Right ventricle myocardium superior (tissue), 1 donor: ENCODE results near the gene MSRB2. TPM values are rescaled to one million over a fixed set of nuclear protein-coding genes. Genes with fewer than 3 reads are reported as not detected.
A peak's percentile ranks its signal among the peaks of the same experiment; 100 is the strongest.
"Not testable (repeated sequence)": the region's sequence is repeated elsewhere in the genome, so short reads cannot be mapped to it uniquely, and the experiment has no call there.

Source experiments
- ATAC-seq: fragments of 200-7000 bp; cut with Tn5 transposase; one replicate; pipeline ENCODE4 v1.9.1; 2020; ENCODE audit warnings: mild to moderate bottlenecking; ENCODE audit not compliant: poor library complexity
- DNase-seq: peaks from one replicate; pipeline ENCODE4 v3.0.0-alpha.2; 2020
- intact Hi-C: fragments of 100-400 bp; cut with DNase I; formaldehyde crosslinking; loops from one replicate; pipeline ENCODE4 v1.11.2; 2022
- long read RNA-seq: library from polyadenylated mRNA; unstranded; transcript quantifications from one replicate; pipeline ENCODE4 v2.0.0, GENCODE V29; 2021
- total RNA-seq: library from RNA; stranded (reverse); fragmentation: NEBNext Ultra II Directional; extraction: Animal tissue kit (Norgen Biotek cat#: 25700); gene quantifications from one replicate; pipeline ENCODE4 v1.2.1, GENCODE V29; 2021
- donor health status: DM: no; HTN: yes; CAD: no; lungs with severe emphysema.

Gene MSRB2
- total RNA-seq = 166 TPM
- long read RNA-seq, transcript MSRB2-201 (5 exons, 1,803 nt) = major isoform, 152 of 160 reads
- long read RNA-seq, partial matches to known transcripts = 1 of 160 reads
- long read RNA-seq, other reads (novel, unspliced or antisense) = 6 of 160 reads

DNA sequence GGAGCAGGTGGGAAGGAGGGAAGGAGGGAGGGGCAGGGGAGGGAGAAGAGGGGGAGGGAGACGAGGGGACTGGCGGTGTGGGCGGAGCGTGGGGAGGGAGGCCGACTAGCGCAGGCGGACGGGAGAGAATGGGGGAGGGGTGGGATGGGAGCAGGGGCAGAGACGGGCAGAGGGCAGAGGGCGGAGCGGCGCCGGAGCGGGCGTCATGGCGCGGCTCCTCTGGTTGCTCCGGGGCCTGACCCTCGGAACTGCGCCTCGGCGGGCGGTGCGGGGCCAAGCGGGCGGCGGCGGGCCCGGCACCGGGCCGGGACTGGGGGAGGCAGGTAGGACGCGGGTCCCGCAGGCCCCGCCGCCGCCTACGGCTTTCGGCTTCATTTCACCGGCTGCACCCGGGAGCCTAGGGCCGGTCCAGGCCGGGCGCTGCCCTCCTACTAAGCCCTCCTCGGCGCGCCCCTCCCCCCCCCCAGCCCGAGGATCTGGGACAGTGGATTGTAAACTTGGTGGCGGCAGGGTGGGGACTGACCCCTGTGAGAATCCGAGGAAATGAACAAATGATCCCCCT, at the start of gene MSRB2:
TSS of gene MSRB2 (plus strand) at position 176 of the 562 bp plus-strand sequence. CDS start at position 206, 30 bp downstream.
- ATAC-seq = peak; percentile 94
- intact Hi-C loops = no loop called here
- peak; percentile 94 for DNase-seq

DNA sequence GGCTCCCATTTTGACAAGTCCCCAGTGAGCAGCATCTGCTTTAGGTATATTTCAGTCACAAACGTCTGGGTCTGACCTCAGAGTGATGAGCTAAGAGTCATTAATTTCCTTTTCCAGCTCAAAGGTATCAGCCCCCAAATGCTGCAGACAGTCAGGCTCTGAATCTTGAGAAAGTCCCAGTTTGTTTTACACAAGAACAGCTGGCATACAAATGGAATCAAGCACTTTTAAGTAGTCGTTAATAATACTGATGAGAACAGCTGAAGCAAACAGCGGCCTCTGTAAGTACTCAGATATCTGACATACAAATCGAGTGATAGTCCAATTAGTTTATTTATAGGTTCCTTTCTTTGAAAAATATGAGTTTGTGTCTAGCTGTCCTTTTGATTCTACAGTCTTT, 49.4 kb upstream of the MSRB2 start:
- no peak for DNase-seq
- intact Hi-C loops = no loop called here

DNA sequence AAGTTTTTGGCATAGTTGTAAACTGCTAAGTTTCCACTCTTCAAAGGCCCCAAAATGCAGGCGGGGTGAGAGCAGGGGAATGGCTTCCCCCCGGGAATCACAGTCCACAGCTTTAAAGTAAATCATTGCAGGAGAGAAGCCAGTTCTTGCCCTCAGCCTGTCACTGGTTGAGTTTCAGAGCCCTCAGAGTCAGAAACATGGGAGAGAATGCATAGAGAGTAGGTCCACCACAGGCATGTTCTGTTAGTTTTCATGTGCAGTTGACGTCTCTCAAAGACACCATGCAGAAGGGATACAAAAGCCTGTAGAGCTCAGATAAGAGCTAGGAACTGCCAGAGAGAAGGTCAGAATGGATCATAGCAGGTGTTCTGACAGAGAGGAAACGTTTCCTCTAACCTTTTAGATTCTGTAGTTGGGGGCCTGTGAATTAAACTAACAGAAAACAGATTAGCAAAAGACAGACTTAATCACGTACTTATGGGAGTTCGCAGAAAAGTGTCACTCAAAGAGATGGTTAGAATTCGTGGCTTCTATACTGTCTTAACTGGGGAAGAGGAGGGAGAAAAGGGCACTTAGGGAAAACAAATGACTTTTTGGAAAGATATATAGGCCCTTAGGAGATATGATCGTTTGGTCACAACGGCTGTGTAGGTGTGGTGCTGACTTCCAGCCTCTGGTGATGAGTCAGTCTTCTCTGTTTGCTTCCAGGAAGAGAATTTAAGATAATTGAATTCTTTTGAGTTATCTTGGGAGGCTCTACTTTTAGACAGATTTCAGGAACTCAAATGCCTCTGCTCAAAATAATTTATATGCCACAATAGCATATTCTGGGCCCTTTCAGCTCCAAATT, 48.0 kb upstream of the MSRB2 start:
- intact Hi-C loops = no loop called here
- peak; percentile 82 for ATAC-seq
- no peak for DNase-seq

More for the DNA sequence above, 49.4 kb upstream of the MSRB2 start:
- no peak for ATAC-seq

DNA sequence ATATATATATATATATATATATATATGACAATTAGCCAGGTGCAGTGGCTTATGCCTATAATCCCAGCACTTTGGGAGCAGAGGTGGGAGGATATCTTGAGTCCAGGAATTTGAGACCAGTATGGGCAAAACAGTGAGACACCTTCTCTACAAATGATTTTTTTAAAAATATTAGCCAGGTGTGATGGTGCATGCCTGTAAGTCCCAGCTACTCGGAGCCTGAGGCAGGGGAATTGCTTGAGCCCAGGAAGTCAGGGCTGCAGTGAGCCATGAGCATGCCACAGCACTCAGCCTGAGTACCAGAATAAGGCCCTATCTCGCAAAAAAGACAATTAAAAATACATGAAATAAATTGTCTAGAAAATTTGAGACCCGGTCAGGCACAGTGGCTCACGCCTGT, 47.2 kb upstream of the MSRB2 start:
- no peak for DNase-seq
- intact Hi-C loops = no loop called here
- no peak for ATAC-seq

DNA sequence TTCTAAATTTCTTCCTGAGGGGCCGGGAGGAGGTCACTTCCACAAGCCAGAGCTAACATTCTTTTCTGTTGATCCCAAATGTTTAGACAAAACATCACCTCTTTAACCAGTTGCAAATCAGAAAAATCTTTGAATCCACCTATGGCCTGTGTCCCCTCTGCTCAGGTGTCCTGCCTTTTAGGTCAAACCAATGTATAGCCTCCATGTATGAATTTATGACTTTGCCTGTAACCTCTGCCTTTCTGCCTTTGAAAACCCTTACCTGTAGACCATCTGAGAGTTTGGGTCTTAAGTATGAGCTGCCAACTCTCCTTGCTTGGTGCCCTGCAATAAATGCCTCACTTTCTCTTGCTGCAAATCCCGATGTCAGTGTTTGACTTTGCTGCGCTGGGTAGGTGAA, 44.1 kb upstream of the MSRB2 start:
- DNase-seq = no peak
- intact Hi-C loops = no loop called here
- ATAC-seq = no peak

DNA sequence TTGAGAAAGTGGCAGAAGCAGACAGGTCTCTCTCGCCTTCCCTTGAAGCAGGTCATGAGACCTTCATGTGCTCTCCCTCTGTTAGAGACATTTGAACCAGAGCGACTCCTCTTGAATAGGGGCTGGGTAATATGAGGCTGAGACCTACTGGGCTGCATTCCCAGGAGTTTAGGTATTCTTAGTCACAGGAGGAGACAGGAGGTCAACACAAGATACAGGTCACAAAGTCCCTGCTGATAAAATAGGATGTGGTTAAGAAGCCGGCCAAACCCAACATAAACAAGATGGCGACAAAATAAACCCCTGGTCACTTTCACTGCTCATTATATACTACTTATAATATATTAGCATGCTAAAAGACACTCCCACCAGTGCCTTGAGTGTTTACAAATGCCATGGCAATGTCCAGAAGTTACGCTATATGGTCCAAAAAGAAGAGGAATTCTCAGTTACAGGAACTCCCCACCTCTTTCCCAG, 43.5 kb upstream of the MSRB2 start:
- ATAC-seq = peak; percentile 51

DNA sequence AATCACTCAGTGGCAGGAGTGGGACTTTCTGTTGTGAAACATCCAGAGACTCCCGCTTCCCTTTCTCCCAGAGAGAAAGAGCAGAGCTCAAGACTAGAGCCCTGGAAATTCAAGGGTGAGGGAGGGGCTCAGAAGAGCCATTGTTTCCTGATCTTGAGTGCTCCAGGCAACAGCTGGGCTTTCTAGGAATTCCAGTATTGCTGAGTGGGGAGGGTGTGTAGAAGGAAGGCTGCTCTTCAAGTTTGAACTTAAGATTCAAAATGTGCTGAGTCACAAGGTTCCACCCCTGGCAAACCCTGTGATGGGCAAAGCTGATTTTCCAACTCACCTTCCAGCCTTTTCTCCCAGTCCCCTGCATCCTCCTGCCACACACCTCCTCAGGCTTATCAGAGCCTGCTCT, 42.3 kb upstream of the MSRB2 start:
- DNase-seq (no peak), ATAC-seq (no peak)
- intact Hi-C loops = no loop called here

More for the DNA sequence above, 43.5 kb upstream of the MSRB2 start:
- DNase-seq = no peak
- intact Hi-C loops = no loop called here

DNA sequence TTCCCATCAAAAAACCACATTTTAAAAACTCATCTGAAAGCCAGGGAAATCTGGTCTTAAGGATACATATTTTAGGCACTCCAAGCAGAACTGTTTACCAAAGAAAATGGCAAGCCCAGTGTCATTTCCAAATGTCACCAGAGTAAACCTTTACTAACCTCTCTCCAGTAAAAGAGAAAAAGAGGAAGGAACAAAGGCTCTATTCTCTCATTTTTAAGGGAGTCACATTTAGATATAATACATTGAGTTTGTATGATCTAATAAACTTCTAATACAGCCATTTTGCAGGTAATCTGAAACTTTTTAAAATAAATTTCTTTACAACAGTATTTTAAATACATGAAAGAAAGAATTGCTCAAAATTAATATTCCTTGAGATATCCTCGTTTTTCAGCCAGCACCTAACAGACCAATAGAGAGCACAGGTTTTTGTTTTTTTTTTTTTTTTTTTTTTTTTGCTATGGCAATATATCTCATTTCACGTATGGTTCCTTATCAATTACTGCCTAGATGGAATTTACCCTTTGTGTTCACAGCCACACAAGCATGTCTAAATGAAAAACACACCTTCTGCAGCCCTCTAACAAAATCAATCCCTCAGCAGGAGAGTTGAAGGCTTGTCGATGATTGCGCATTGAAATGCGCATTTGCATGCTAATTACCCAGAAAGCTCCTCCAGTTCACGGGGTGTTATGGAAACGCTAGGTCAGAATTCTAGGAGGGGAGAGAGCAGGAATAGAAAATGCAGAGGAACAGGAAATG, 39.8 kb upstream of the MSRB2 start:
- intact Hi-C loops = no loop called here
- ATAC-seq = no peak
- no peak for DNase-seq

DNA sequence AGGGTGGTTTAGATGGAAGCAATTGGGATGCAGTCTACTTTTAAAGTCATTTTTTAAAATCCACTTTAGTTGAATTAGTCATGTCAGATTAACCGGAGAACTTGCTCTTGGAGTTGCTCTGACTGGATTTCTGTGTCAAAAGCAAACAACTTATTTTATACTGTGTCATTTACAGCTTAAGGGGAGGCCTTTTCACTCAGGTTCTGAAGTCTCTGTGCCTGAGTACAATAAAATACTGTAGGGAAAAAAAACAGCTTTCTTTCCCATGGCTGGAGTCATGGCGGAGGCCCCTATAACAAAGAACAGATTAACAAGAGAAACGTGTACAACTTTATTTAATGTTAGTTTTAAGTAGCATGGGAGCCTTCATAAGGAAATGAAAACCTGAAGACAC, 39.2 kb upstream of the MSRB2 start:
- DNase-seq (no peak), ATAC-seq (no peak)
- intact Hi-C loops = no loop called here

DNA sequence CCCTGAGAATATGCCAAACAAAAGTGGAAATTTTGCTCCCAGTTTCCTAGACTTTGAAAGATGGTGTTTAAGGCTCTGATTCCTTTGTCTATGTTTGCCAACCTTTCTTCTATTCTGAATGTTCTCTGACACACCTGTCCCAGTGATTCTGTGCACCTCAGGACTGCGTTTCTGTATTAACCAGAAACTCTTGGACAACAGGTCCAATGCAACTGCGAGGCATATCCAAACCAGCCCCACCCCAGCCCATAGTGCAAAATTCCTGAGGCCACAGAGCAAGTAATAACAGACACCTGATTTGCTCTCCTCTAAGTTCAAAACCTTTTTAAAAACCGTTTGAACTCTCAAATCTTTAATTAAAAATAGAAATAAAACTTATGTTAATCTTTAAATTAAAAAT, 37.0 kb upstream of the MSRB2 start:
- DNase-seq (no peak), ATAC-seq (no peak)
- intact Hi-C loops = no loop called here

DNA sequence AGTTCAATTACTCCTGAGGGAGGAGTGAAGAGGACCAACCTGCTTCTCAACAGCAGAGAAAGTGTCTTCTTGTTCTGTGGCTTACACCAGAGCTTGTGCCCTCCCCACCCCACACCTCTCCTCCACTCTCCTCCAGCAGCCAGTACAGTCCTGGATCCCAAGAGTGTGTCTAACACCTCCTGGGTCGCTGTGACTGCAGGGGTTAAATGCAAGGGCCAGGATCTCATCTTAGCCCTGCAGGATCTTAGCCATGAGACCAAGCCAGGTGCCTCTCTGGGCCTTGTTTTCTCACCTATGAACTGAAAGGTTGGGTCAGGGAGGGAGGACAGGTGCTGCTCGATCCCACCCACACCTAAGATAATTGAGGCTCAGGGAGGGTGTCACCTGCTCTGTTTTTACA, 34.5 kb upstream of the MSRB2 start:
- DNase-seq = no peak
- intact Hi-C loops = no loop called here
- no peak for ATAC-seq

DNA sequence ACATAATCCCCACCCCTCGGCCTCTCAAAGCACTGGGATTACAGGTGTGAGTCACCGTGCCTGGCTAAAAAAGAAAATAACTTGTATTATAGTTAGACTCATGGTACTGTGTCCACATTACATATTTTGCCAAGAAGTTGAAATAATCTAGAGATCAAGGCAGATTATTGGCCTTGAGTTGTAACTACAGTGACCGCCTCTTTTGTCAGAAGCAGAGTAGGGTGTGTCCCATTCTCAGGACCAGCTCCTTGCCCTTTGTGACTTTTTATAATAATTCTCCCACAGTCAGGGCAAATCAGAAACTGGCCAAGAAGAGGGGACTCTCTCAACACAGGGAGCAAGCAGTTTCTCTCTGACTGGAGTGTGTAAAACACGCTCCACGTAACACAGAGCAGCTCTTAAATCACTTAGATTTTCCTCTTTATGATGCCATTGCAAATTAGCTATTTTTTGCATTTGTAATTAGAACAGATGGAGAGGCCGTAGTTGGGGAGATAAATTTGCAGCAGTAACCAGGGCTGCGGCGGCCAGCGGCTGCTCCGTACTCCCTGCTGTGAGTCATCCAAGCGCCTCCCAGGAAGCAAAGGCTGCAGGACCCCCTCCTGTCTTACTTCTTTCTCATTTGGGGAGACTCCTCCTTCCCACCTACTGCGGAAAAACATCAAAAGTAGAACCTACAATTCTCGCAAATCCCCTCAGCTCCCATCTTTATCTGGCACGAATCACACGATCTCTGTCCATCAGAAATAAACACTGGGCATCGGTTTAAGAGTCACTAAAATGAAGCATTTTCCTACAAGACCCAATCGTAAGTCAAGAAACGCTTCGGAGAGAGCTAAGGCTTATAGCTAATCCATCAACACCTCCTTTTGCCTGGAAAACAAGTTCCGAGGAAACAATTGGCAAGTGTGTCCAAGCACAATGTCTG, 32.1 kb upstream of the MSRB2 start:
- intact Hi-C loops = no loop called here
- no peak for ATAC-seq
- DNase-seq = no peak

DNA sequence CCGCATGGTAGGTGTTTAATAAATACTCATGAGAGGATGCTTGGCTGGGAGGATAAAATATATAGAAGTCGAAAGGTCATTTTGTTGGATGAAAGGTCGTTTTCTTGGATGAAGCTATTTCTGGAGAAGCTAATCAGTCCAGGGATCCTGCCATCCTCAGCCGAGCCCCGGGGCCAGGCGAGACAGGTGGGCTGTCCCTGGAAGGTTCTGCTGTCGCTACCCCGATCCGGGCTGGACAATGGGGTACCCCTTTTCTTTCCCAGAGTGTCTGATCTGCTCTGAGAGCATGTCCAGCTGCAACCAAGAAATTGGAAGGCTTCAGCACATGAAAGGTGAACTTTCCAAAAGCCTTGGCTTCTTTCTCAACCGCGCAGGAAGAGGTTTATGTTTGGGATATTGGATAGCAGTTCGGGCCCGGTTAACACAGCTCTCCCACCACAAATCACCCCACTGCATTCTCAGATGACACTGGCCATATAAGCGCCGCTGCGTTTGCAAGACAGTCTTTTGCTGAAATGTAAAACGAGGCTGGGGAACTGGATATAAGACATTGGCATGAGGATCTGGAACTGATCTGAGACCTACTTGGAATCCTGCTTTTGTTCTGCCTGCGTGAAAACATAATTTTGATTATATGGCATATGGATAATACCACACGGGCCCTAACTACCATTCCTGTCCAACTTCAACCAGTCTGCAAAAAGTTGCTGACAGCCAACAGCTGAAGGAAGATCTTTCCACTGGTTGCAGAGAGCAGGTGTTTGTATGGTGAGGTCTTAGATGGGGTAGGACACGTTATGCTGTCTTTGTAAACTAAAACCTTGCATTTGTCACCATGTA, 31.2 kb upstream of the MSRB2 start:
- DNase-seq (no peak), ATAC-seq (no peak)
- intact Hi-C loops = no loop called here

DNA sequence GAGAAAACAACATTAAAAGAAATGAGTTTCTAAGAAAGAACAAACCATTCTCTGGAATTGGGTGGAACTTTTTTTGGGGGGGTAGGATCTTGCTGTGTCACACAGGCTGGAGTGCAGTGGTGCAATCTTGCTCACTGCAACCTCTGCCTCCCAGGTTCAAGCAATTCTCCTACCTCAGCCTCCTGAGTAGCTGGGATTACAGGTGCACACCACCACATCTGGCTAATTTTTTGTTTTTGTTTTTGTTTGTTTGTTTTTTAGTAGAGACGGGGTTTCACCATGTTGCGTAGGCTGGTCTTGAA, 30.6 kb upstream of the MSRB2 start:
- ATAC-seq, DNase-seq, intact Hi-C loops: not testable (repeated sequence)

DNA sequence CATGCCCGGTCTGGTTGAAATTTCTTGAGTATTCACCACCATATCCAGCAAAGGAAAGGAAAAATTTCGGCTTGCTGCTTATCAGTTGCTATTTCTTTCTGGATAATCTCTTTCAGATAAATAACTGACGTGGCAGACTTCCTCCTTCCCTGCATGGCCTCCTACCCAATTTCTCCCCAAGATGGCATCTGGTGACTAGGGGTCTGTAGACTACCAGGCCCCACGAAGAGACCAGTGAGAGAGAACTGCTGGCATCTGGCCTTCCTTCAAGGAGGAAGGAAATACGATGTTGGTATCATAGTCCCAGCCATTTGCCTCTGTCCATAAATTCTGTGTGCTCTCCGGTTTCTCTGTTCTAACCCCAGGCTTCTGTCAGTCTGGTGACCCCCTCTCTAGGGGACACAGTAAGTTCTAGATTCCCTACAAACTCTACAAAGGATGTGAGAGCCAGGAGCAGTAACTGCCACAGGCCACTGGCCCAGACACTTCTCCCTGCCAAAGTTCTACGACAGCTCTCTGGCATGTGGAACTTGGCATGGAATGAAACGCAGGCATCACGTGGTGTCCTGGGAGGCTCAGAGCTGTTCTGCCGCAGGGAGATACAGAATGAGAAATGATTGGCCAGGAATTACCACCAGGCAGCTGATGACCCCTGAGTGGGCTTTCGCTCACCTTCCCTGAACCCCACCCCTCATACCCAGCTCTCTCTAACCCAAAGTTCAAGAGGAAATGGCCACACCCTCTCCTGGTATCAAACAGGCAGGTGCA, 30.0 kb upstream of the MSRB2 start:
- ATAC-seq (peak; percentile 96), DNase-seq (peak; percentile 80)
- intact Hi-C loops = no loop called here

DNA sequence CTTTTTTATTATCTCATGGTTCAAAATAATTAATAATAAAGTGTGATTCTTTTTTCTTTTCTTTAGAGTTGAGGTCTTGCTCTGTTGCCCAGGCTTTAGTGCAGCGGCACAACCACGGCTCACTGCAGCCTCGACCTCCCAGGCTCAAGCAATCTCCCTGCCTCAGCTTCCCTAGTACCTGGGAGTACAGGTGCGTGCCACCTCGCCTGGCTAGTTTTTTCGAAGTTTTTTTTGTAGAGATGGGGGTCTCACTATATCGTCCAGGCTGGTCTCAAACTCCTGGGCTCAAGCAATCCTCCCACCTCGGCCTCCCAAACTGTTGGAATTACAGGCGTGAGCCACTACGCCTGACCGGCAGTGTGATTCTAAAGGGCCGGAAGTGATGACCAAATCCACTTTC, 28.0 kb upstream of the MSRB2 start:
- intact Hi-C loops = no loop called here
- no peak for DNase-seq
- ATAC-seq = no peak
